Panc1 (cell line): ENCODE measurements around the gene FOXA3. TPM values are rescaled to one million over a fixed set of nuclear protein-coding genes. Genes with fewer than 3 reads are reported as not detected.

Experiments used
- ATAC-seq: fragments of 200-7000 bp; cut with Tn5 transposase; 2 replicates; pipeline ENCODE4 v1.9.1; 2020; ENCODE audit warnings: mild to moderate bottlenecking, moderate library complexity
- BruUV-seq: library from RNA; stranded (reverse); fragments of 400-500 nt; replicated peaks from 2 replicates; lab custom pipeline; 2021; lab: Mats Ljungman, UMichigan
- CTCF ChIA-PET: fragments of 300-600 bp; sonication (Branson Sonifier 250); formaldehyde crosslinking; loops from one replicate; lab custom pipeline; 2022; ENCODE audit warnings: antibody characterized with exemption; lab: Charles Lee
- POLR2A ChIA-PET: fragments of 300-600 bp; sonication (Branson Sonifier 250); formaldehyde crosslinking; loops from one replicate; lab custom pipeline; 2022; ENCODE audit warnings: antibody characterized with exemption; lab: Charles Lee
- DNase-seq: peaks from one replicate; pipeline ENCODE4 v3.0.0-alpha.2; 2010; ENCODE audit warnings: low read depth, low spot score
- H3K27ac ChIP-seq: 2 replicates; pipeline ENCODE4 v1.5.1; 2011; ENCODE audit warnings: mild to moderate bottlenecking, low read length, inconsistent platforms
- H3K27me3 ChIP-seq: fragments of 200-500 bp; sonication (Bioruptor generic); 2 replicates; pipeline ENCODE4 v1.6.0; 2014; ENCODE audit warnings: low read length, inconsistent platforms; ENCODE audit not compliant: control insufficient read depth, insufficient read depth
- H3K36me3 ChIP-seq: fragments of 200-500 bp; sonication (Bioruptor generic); 2 replicates; pipeline ENCODE4 v1.5.1; 2014; ENCODE audit warnings: inconsistent platforms, mild to moderate bottlenecking, low read length, moderate library complexity; ENCODE audit not compliant: control insufficient read depth, insufficient read depth
- H3K4me1 ChIP-seq: 2 replicates; pipeline ENCODE4 v1.5.1; 2011; ENCODE audit warnings: inconsistent platforms, mild to moderate bottlenecking, low read length, moderate library complexity; ENCODE audit not compliant: control insufficient read depth, insufficient read depth
- H3K4me3 ChIP-seq, 2 experiments: 2 replicates each; pipeline ENCODE4 v1.5.1; 2011 to 2012; ENCODE audit warnings: low read depth in 2 of 2, low read length in 2 of 2, mild to moderate bottlenecking in 2 of 2, inconsistent platforms in 1 of 2, moderate library complexity in 1 of 2
- H3K9me3 ChIP-seq: fragments of 200-500 bp; sonication (Bioruptor generic); 2 replicates; pipeline ENCODE4 v1.5.1; 2014; ENCODE audit warnings: low read depth, mild to moderate bottlenecking, inconsistent platforms, low read length, moderate library complexity; ENCODE audit not compliant: control insufficient read depth, insufficient read depth
- POLR2AphosphoS5 ChIP-seq: IDR thresholded peaks from 2 replicates; pipeline ENCODE4 v1.6.1; 2012; ENCODE audit warnings: mild to moderate bottlenecking, low read depth, low read length, moderate library complexity
- SIN3A ChIP-seq: IDR thresholded peaks from 2 replicates; pipeline ENCODE4 v1.6.1; 2012; ENCODE audit warnings: low read depth, mild to moderate bottlenecking, low read length, moderate library complexity, borderline replicate concordance; ENCODE audit not compliant: insufficient read depth
- TCF7L2 ChIP-seq: IDR thresholded peaks from 2 replicates; pipeline ENCODE4 v1.6.1; 2011; ENCODE audit warnings: mild to moderate bottlenecking, low read depth, low read length, inconsistent platforms
- in situ Hi-C: cut with HindIII; loops from 2 replicates; pipeline ENCODE4 v1.10.0; 2016; ENCODE audit warnings: low sequenced_read_pairs, low pct_unique_long_range_greater_than_20kb
- intact Hi-C: fragments of 100-400 bp; cut with micrococcal nuclease; formaldehyde crosslinking; loops from one replicate; pipeline ENCODE4 v1.10.0; 2022; ENCODE audit not compliant: unreplicated experiment
- total RNA-seq: library from RNA; stranded (reverse); gene quantifications from one replicate; pipeline ENCODE4 v1.2.1, GENCODE V29; 2021; ENCODE audit not compliant: unreplicated experiment
- TF ChIP-seq, protein P1 (sequence below): fragments of 450-650 bp; IDR thresholded peaks from 2 replicates; pipeline ENCODE4 v1.5.1; 2017; ENCODE audit warnings: mild to moderate bottlenecking
- TF ChIP-seq, protein P2 (sequence below), 2 experiments: IDR thresholded peaks; 2 replicates each; pipeline ENCODE4 v1.6.1; 2011 to 2012; ENCODE audit warnings: low read depth in 2 of 2, control low read depth in 1 of 2, low read length in 1 of 2, mild to moderate bottlenecking in 1 of 2, moderate library complexity in 1 of 2; ENCODE audit not compliant: insufficient read depth in 1 of 2

Gene FOXA3
- total RNA-seq, 1 experiment from 2014 or later: 0.26 TPM

DNA sequence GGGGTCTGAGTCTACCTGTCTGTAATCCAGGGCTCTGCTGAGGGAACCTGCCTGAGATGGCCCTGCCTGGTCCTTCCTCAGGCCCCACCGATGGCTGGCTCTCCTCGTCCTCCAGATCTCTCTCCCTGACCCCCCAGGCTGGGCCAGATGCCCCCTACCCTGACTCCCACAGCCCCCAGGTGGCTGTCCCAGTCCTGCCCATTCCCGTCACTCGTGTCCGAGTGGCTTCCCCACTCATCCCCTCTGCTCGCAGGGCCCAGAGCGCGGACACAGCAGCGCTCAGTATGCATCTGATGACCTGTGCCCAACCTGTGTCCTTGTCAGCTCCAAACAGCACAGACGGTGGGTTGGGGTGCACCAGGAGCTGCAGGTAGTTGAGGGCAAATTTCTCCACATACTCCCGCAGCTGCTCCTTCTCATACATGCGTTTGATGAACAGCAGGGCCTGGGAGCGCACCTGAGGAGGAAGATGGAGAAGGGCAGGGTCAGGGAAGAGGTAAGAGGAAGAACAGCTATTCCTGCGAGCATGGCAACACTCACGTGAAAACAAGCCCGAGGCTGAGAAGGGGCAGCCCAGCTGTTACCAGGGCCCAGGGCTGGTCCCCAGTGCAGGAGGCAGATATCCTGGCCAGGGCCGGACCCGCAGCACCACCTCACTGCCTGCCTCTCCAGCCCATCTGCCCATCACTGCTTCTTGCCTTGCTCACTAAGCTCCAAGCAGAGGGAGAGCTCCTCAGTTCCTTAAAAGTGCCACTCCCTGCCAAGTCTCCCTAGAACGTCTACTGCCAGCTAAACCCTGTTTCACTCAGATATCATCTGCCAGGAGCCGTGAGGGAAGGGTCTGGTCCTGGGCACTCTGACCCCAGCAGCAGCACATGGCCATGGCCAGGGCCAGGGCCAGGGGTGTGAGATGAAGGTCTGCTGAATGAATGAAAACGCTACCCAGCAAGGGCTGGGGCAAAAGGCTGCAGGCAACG, 37.9 kb upstream of the FOXA3 start:
- ATAC-seq (no peak), DNase-seq (no peak)
- ChIA-PET POLR2A (no interaction called here), CTCF (no interaction called here)
- H3K36me3 ChIP-seq: no peaks in the 10 kb centered on the region
- intact Hi-C loops: no loop called here
- TF ChIP-seq SIN3A (no peak), POLR2AphosphoS5 (no peak), TCF7L2 (no peak)
- TF ChIP-seq, protein P1, sequence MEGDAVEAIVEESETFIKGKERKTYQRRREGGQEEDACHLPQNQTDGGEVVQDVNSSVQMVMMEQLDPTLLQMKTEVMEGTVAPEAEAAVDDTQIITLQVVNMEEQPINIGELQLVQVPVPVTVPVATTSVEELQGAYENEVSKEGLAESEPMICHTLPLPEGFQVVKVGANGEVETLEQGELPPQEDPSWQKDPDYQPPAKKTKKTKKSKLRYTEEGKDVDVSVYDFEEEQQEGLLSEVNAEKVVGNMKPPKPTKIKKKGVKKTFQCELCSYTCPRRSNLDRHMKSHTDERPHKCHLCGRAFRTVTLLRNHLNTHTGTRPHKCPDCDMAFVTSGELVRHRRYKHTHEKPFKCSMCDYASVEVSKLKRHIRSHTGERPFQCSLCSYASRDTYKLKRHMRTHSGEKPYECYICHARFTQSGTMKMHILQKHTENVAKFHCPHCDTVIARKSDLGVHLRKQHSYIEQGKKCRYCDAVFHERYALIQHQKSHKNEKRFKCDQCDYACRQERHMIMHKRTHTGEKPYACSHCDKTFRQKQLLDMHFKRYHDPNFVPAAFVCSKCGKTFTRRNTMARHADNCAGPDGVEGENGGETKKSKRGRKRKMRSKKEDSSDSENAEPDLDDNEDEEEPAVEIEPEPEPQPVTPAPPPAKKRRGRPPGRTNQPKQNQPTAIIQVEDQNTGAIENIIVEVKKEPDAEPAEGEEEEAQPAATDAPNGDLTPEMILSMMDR: no peak
- TF ChIP-seq, protein P2, sequence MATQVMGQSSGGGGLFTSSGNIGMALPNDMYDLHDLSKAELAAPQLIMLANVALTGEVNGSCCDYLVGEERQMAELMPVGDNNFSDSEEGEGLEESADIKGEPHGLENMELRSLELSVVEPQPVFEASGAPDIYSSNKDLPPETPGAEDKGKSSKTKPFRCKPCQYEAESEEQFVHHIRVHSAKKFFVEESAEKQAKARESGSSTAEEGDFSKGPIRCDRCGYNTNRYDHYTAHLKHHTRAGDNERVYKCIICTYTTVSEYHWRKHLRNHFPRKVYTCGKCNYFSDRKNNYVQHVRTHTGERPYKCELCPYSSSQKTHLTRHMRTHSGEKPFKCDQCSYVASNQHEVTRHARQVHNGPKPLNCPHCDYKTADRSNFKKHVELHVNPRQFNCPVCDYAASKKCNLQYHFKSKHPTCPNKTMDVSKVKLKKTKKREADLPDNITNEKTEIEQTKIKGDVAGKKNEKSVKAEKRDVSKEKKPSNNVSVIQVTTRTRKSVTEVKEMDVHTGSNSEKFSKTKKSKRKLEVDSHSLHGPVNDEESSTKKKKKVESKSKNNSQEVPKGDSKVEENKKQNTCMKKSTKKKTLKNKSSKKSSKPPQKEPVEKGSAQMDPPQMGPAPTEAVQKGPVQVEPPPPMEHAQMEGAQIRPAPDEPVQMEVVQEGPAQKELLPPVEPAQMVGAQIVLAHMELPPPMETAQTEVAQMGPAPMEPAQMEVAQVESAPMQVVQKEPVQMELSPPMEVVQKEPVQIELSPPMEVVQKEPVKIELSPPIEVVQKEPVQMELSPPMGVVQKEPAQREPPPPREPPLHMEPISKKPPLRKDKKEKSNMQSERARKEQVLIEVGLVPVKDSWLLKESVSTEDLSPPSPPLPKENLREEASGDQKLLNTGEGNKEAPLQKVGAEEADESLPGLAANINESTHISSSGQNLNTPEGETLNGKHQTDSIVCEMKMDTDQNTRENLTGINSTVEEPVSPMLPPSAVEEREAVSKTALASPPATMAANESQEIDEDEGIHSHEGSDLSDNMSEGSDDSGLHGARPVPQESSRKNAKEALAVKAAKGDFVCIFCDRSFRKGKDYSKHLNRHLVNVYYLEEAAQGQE (IDR thresholded peaks at IDR 0.05; ENCODE audit: insufficient read depth in 1 of 2, low read depth in 2 of 2, low read length in 1 of 2): no peak
- H3K4me3 ChIP-seq: no peak overlapping the region
- BruUV-seq: no TSS peak
- in situ Hi-C loops: no loop called here
- no peaks in the 10 kb centered on the region for H3K9me3 ChIP-seq
- no peak overlapping the region for H3K27ac ChIP-seq
- H3K27me3 ChIP-seq: no peaks in the 10 kb centered on the region
- no peaks in the 10 kb centered on the region; the same call in 1 of the 2 replicates for H3K4me1 ChIP-seq

DNA sequence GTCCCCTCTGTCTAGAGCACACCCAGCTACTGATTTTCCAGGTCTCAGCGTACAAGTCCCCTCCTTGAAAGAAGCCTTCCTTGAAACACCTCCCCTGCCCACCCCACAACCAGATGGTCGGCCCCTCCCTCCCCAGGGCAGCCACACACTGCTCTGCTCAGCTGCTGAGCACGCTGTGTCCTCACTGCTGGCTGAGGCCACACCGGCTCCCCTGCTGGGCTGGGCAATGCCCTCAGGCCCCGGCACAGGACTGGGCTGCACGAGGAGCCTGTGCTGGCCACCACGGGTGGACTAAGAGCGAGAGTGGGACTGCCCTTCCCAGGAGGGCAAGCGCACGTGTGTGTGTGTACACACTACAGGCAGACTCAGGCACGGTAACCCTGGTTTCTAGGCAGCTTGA, 37.2 kb upstream of the FOXA3 start:
- no TSS peak for BruUV-seq
- Histone ChIP-seq H3K9me3 (no peaks in the 10 kb centered on the region), H3K27me3 (no peaks in the 10 kb centered on the region), H3K4me3 (no peak overlapping the region), H3K27ac (no peak overlapping the region), H3K4me1 (no peaks in the 10 kb centered on the region; the same call in 1 of the 2 replicates), H3K36me3 (no peaks in the 10 kb centered on the region)
- ChIA-PET CTCF (no interaction called here), POLR2A (no interaction called here)
- intact Hi-C loops (no loop called here), in situ Hi-C loops (no loop called here)
- TF ChIP-seq, protein P1: no peak
- DNase-seq: no peak
- ATAC-seq: no peak
